ENCODE measurements around the gene ZBTB45.

The ZBTB45 gene

GRCh38 chr19:58538257-58539168, 18.9 kb upstream of the ZBTB45 start:
- DNase-seq (ENCODE audit: low read depth): no peak

DNA sequence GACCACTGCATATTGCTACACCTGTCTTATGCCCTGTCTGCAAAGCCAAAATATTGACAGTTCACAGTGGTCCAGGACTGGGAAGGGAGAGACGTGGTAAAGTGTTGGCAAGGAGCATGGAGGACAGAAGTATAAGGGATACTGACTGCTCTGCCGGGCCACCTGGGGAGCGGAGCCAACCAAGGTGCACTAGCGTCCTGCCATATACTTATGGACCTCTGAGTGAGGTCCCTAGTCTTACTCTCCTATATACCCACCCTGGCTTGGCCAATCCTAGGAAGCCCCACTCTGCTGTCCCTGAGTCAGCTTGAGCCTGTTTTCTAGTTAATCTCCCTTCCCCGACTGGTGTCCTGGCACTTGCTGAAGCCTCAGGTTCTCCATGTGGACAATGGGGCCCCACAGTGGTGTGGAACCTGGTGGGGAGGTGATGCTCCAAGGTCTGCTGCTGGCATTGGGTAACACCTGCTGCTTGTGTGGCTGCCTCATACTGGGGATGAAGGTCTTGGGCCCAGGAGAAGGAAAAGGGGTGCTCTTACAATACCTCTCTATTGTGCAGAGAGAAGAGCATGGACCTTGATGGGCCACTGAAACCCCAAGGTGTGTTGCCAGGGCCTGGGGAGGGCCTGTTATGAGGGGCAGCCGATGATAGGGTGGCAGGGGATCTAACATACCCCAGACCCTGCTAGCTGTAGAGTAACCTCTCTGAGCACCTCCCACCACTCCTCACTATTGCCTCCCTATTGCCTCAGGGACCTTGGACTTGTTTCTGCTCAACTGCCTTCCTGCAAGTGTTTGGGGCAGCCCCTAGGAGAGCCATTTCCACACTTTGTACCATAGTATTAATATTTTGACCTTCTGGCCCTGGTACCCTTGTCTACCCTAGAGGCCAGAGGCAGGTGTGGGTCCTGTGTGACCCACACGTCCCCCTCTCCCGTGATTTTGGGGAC, 17.5 kb upstream of the ZBTB45 start:
- no peak for DNase-seq (ENCODE audit: low read depth)

- no peak for DNase-seq (ENCODE audit: low read depth)
Measured at GRCh38 chr19:58535857-58536256, 16.2 kb upstream of the ZBTB45 start.

- no peak for DNase-seq (ENCODE audit: low read depth)
Measured at GRCh38 chr19:58531034-58531840, 11.6 kb upstream of the ZBTB45 start.

DNA sequence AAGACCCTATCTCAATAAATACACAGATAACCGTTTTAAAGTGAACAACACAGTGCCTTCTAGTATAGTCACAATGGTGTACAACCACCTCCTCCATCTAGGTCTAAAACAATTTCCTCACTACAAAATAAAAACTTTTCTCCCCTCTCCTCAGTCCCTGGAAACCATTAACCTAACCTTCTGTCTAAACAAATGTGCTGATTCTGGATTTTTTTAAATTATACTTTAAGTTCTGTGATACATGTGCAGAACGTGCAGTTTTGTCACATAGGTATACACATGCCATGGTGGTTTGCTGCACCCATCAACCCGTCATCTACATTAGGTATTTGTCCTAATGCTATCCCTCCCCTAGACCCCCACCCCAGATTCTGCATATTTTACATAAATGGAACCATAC, 9.8 kb upstream of the ZBTB45 start:
- DNase-seq (ENCODE audit: low read depth): no peak

DNA sequence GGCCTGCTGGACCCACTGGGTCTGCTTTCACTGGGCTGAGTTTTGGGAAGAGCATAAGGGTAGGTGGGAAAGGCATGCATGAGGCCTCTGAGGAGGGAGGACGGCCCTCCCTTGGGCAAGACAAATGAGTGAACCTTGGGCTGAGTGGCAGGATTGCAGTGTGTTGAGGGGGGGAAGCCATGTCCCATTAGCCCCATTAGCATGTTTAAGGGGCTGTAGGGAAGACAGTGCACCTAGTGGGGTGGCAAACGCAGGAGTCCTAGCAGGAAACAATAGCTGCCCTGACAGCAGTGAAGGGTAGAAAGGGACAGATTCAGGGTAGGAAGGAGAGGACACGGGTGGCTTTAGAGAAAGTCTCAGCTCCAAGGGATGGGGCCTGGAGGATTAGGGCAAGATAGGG, 3.1 kb upstream of the ZBTB45 start:
- no peak for DNase-seq (ENCODE audit: low read depth)

GRCh38 chr19:58521651-58522050, 2.0 kb upstream of the ZBTB45 start:
- no peak for DNase-seq (ENCODE audit: low read depth)

- no peak for DNase-seq (ENCODE audit: low read depth)
Measured at GRCh38 chr19:58520257-58520599, 618 bp upstream of the ZBTB45 start.

GRCh38 chr19:58519087-58519354, 589 bp downstream of the ZBTB45 start:
- DNase-seq (ENCODE audit: low read depth): peak; percentile 17

- no peak for DNase-seq (ENCODE audit: low read depth)
Measured at GRCh38 chr19:58518256-58519086, 1.1 kb downstream of the ZBTB45 start.

DNA sequence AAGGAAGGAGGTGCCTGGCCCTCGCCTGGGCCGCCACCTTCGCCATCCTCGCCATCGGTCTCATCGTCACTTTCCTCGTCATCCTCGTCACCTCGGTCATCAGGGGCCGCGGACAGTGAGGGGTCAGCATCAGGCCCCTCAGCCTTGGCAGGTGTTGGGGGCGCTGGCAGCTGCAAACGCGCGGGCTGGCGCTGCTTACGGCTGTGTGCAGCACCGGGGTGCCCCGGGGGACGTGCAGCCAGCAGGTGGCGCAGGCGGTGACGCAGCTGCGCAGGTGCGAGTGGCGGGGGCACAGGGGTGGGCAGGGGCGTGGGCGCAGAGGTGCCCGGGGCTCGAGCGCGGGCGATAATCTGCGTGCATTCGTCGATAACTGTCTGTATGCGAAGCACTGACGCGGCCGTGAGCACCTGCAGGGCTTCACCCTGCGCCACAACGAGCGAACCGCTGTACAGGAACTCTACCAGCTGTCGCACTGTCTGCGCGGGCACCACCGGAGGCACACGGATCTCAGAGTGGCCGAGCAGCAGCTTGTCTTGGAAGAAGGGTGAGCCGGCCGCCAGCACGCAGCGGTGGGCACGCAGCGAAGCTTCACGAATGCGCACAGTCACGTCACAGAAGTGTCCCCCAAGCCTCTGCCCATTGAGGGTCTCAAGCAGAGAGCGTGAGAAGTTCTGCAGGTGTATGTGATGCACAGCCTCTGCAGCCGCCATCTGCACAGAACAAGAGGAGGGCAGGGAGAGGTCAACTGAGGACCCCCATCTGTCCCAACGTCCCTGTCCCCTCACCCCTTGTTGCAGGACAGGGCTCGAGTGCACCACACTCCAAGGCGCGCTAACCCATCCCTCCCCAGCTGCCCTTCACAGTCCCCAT, 2.4 kb downstream of the ZBTB45 start:
- no peak for DNase-seq (ENCODE audit: low read depth)

- no peak for DNase-seq (ENCODE audit: low read depth)
Measured at GRCh38 chr19:58516246-58516836, 3.3 kb downstream of the ZBTB45 start.

DNA sequence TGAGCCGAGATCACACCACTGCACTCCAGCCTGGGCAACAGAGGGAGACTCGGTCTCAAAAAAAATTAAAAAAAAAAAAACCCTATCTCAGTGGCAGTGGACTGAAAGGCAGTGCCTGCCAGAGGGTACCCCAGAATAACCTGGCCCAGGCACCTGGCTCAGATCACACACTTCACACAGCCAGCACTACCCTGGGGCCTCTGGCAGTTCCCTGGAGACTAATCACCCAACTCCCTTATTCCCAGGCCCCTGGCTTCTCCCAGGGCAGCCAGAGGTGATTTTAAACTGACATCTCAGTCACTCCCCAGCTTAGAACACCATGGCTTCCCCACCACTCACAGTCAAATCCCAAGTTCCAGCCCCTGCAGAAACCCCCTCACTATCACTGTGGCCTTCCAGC, 4.4 kb downstream of the ZBTB45 start:
- DNase-seq (ENCODE audit: low read depth): no peak

GRCh38 chr19:58514564-58515022, 5.0 kb downstream of the ZBTB45 start:
- no peak for DNase-seq (ENCODE audit: low read depth)

DNA sequence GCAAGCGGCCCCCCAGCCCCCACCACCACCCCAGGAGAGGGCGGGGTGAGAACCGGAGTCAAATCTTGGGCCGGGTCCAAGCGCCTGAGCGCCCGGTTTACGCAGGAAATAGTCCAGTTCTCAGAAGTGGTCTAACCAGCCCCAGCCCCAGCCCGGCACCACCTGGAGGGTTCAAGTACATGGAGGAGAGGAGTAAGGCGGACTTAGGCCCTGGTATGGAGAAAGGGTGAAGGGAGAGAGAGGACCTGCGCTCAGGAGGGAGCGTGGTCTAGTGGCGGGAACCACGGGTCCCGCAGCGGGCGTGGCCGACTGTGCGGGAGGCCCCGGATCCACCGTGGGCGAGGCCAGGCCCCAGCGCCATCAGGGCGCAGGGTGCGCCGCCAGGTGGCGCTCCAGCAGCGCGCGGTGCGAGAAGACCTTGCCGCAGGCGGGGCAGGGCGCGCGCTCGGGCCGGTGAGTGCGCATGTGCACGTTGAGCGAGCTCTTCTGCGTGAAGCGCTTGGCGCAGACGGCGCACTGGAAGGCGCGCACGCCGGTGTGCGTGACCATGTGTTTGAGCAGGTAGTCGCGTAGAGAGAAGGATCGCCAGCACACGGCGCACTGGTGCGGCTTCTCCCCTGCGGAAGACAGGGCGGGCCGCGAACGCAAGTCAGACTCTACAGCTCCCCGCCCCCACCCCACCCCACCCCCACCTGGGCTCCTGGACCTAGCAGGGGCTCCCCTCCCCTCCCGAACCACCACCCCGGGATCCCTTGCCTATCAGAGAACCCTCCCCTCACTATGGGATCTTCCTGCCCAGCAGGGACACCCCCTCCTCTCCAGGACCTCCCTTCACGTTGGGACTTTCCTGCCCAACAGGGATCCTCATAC, 5.7 kb downstream of the ZBTB45 start:
- peak; percentile 92 for DNase-seq (ENCODE audit: low read depth)

DNA sequence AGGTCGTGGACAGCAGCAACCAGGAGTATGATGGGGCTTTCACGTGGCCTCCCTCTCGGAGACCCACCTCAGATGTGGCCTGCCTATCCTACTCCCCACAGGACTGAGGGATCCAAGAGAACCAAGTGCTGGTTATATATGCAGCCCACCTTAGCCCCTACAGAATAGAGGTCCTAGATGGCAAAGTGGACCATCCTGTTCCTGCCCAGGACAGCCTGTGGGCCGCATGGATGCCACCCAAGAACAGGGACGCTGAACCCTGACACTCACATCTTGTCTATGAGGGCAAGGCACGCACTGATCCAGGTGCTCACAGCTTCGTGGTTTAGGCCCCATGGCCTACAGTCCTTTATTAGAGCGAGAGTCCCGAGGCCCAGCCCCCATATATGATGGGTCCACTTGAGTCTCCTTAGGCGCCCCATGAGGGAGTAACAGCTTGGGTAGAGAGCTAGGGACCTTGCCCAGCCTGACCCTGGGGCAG, 6.4 kb downstream of the ZBTB45 start:
- DNase-seq (ENCODE audit: low read depth): no peak

DNA sequence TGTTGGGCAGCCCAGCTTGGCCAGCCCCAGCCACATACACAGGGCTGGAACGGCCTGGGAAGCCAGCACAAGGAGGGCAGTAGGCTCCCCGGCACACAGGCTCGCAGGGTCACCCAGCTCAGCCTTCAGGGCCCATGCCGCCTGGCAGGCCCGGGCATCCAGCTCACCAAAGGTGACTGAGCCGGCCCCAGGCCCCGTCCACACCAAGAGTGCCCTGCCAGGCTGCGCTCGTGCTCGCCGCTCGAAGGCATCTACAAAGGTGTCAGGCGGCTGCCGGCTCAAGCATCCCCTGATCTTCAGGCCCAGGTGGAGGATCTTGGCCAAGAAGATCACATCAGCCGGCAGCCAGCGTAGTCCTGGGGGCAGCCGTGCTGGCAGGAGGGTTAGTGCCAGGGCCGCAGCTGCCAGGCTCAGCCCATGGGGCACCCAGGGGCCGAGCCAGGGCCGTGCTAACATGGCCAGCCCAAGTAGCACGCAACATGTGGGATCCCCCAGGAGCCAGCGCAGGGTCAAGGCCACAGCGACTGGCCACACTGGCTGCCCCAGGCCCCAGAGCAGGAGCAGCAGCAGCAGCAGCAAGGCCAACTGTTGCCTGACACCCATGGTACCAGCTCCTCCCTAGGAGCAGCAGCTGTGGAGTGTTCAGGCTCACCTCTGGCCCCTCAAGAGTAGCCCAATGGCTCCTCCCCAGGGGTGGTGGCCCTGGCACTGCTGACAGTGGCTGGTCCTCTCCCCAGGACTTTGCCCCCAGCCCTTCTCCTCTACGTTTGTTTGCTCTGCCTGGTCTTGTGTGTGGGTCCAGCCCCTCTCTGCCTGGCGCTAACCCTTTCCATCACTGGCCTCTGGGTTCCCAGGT, 8.0 kb downstream of the ZBTB45 start, which contains the start of gene SLC27A5:
Gene SLC27A5 (minus strand): TSS at position 640 of the 856 bp plus-strand sequence. CDS start 37 bp downstream, at position 603.
- no peak for DNase-seq (ENCODE audit: low read depth)

Data from activated T-helper 1 cell treated with Interleukin-2 at 50 U/mL for 16 hours (primary cell).